Activated CD8-positive, alpha-beta memory T cell treated with anti-CD3 and anti-CD28 coated beads, Interleukin-2, amount 50 U/mL, for 4 hours (primary cell): Measurements from ENCODE around the gene PSMG1.
"Not testable (repeated sequence)": the region's sequence is repeated elsewhere in the genome, so short reads cannot be mapped to it uniquely, and the experiment has no call there.

Experiments
- DNase-seq: peaks from one replicate; pipeline ENCODE4 v3.0.0-alpha.2; 2020

Gene PSMG1

GRCh38 chr21:39153842-39154241, 29.4 kb downstream of the PSMG1 start:
- DNase-seq: no peak

DNA sequence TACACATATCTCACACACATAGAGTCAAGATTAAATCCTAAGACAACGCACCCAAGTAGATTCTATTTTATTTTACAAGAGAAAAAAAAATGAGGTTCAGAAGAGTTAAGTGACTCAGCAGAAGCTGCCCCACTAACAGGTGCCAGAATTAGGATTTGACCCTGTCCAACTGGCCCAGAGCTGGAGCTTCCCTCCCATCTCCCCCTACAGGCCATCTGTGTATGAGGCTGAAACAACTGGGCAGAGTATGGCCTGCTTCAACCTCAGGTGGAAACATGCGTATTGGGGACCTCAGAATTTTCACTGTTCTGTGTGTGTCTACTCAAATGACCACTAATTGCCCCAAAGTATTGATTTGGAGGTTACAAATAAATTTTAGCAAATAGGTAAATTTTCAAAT, 29.9 kb downstream of the PSMG1 start:
- no peak for DNase-seq

GRCh38 chr21:39152271-39152670, 31.0 kb downstream of the PSMG1 start:
- no peak for DNase-seq

DNA sequence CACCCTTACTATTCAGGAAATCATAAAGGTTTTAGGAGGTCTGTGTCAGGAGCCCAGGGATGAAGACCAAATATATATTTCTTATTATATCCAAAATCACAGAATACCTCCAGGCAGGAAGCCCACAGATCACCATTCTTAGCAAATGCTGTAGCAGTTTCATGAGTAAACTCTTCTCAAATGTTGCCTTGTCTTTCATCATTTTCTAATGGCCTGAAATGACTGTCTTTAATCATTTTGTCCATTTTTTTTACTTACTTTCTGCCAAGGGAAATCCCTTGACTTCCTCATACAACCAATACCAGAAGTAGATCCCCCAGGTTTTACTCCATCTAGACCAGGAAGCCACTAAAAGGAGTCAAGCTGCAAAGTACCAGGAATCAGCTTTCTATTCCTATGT, 32.4 kb downstream of the PSMG1 start:
- no peak for DNase-seq

DNA sequence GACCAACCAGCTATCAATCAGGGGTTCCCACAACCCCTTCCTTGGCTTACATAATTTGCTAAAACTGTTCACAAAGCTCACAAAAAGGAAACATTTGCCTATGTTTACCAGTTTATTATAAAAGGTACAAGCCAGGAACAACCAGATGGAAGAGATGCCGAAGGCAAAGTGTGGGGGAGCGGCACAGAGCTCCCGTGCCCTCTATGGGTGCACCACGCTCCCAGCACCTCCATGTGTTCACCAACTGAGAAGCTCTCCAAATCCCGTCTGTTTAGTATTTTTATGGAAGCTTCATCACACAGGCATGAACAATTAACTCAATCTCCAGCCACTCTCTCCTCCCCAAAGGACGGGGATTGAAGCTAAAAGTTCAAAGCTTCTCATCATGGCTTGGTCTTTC, 32.9 kb downstream of the PSMG1 start:
- DNase-seq: no peak

GRCh38 chr21:39149882-39150281, 33.4 kb downstream of the PSMG1 start:
- DNase-seq: no peak

GRCh38 chr21:39148975-39149374, 34.3 kb downstream of the PSMG1 start:
- DNase-seq: no peak

DNA sequence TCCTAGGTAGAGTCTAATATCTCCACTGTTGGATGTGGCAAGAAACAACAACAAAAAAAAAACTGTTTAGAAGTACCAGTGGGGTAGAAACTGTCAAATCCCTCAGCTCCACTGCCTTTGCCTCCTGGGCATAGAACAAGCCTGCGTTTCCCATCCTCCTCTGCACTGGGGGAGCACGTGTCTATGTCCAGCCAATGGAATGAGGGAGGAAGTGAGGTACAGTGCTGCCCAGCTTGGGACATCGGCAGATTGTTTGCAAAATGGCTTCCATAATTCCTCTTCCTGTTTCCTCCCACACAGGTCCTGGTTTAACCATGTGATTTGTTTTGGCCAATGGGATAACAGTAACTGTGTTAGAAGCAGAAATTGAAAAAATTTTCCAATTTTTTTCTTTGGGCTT, 39.1 kb downstream of the PSMG1 start:
- no peak for DNase-seq

GRCh38 chr21:39142972-39143371, 40.3 kb downstream of the PSMG1 start:
- DNase-seq: no peak

GRCh38 chr21:39141502-39141901, 41.7 kb downstream of the PSMG1 start:
- DNase-seq: no peak

DNA sequence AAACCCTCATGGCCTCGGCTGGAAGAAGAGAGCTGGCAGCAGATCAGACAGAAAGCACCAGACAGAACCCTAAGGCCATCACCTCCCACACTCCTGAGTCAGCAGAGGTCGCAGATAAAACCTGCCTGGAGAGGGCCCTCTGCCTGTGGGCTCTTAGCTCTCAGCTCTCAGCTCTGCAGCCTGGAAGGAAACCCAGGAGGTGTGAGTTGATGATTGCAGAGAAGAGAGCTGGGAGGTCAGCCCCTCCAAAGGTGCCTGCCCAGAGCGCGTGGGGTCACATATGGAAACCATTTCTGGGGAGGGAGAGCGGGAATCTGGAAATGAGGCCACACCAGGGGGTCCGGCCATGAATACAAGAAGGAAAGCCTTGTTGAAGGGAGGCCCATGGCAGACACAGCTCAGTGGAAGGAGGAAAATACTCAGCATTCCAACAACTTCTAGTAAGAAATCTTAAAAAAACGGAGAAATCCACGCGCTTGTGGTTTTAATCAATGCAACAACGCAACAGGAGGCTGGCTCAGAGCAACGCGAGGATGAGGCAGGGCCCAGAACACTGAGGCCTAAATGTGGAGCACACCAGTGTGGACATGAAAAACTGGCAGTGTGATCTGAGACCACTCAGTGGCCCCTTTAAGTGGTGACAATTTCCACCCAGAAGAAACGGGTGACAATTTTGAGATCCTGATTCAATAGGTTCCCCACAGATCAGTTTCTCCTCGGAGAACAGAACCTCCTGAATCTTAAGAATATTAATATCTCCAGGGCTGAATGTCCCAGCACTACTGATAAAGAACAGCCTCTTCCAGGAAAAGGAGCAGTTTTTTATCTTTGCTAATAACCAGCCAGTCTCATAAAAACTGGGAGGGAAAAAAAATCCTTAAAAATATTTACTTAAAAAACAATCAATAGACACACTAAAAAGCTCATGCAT, 45.7 kb downstream of the PSMG1 start:
- DNase-seq: no peak

- no peak for DNase-seq
Measured at GRCh38 chr21:39136711-39137110, 46.5 kb downstream of the PSMG1 start.

- DNase-seq: not testable (repeated sequence)
Measured at GRCh38 chr21:39136138-39136537, 47.1 kb downstream of the PSMG1 start.

DNA sequence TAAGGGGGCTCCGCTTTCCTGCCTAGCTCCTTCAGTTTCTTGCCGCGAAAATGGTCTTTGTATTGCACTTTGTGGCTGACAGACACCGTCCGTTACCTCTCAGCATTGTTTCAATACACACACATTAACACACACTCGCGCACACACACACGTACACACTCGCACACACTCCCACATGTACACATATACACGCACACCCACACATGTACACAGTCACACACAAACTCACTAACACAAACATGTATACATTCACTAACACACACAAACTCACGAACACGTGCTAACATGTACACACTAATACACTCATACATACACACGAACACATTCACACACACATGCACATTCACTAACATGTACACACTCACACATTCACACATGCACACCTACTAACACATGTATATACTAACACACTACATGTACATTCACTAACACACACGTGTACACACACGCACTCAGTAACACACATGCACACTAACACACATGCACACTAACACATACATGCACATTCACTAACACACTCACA, 48.9 kb downstream of the PSMG1 start:
- no peak for DNase-seq

- DNase-seq: no peak
Measured at GRCh38 chr21:39132248-39132647, 51.0 kb downstream of the PSMG1 start.

DNA sequence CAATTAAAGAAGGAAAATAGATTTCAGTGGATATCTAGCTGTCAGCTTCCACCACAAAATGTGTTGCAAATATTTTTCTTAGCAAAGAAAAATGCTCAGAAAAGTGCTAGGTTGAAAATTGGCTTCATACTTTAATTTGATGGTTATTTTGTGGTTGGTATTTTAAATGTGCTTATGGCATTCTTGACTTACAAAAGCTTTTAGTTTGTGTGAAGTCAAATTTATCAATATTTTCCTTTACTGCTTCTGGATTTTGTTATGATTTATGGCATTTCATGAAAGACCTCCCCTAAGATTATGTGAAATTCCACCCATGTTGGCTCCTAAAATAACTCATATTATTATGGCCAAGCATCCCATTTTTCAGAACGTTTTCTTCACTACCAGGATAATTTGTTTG, 51.5 kb downstream of the PSMG1 start:
- no peak for DNase-seq

DNA sequence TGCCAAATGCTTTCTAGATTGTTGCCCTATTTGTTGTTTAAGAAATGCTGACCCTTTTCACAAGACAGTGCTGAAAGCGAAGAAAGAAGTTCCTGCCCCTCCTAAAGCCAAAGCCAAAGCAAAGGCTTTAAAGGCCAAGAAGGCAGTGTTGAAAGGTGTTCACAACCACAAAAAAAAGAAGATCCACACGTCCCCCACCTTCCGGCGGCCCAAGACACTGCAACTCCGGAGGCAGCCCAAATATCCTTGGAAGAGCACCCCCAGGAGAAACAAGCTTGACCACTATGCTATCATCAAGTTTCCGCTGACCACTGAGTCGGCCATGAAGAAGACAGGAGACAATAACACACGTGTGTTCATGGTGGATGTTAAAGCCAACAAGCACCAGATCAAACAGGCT, 55.7 kb downstream of the PSMG1 start:
- no peak for DNase-seq

DNA sequence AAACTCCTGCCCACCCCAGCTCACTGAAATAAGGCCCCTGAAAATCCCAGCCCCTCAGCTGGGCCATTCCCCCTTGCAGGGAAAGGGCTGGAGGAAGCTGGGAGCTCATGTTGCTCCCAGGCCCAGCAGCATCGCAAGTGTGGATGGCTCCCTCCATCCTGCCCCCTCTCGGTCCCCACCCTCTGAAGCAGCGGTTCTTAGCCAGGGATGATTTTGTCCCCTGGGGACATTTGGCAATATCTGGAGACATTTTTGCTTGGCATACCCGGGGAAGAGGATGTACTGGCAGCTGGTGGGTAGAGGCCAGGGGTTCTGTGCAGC, 56.8 kb downstream of the PSMG1 start:
- DNase-seq: no peak

GRCh38 chr21:39125752-39126485, 57.3 kb downstream of the PSMG1 start:
- no peak for DNase-seq
